K562 (cell line): Measurements from ENCODE around the gene AKAP13. TPM values are rescaled to one million over a fixed set of nuclear protein-coding genes. Genes with fewer than 3 reads are reported as not detected.

ENCODE experiments used
- ATAC-seq: fragments of 200-7000 bp; cut with Tn5 transposase; 3 replicates; pipeline ENCODE4 v1.9.1; 2020; ENCODE audit warnings: moderate library complexity
- BruUV-seq: library from RNA; stranded (reverse); fragments of 400-500 nt; replicated peaks from 2 replicates; lab custom pipeline; 2021; lab: Mats Ljungman, UMichigan
- CTCF ChIA-PET: fragments of 300-600 bp; formaldehyde crosslinking; extraction: SDS; loops from one replicate; lab custom pipeline; 2021; ENCODE audit warnings: low intra/inter-chr PET ratio; lab: Yijun Ruan, JAX
- POLR2A ChIA-PET: fragments of 300-600, 350-650 bp; sonication (Branson Sonifier 250); formaldehyde crosslinking; extraction: SDS; loops from one replicate; lab custom pipeline; 2021; ENCODE audit warnings: antibody characterized with exemption, inconsistent platforms; lab: Yijun Ruan, JAX
- DNase-seq, 4 experiments: peaks; one replicate each; pipeline versions ENCODE4 v3.0.0 to v3.0.0-alpha.2; 2011 to 2018; ENCODE audit warnings: low spot score in 3 of 4, mixed read lengths in 3 of 4; ENCODE audit errors: extremely low read depth in 1 of 4
- FAIRE-seq: peaks from 2 replicates; lab custom pipeline; 2011; peaks lifted over from hg19 to GRCh38; lab: Jason Lieb, UNC
- H2AFZ ChIP-seq: 2 replicates; pipeline ENCODE4 v1.6.0; 2011; ENCODE audit warnings: low read depth, low read length, control low read depth, inconsistent platforms
- H3K27ac ChIP-seq: fragments of 200-600 bp; 3 replicates; pipeline ENCODE4 v1.8.0; 2011; ENCODE audit warnings: low read depth, mild to moderate bottlenecking, control low read depth, inconsistent platforms, low read length, moderate library complexity, mixed read lengths; ENCODE audit errors: extremely low read depth
- H3K27me3 ChIP-seq, 2 experiments: fragments of 300-600 bp in 1 of 2; 2 replicates in 1 of 2; 3 replicates in 1 of 2; pipeline versions ENCODE4 v1.6.0 to v1.8.0; 2011; ENCODE audit warnings: inconsistent platforms in 2 of 2, low read length in 2 of 2, mild to moderate bottlenecking in 1 of 2, mixed read lengths in 1 of 2, moderate library complexity in 1 of 2; ENCODE audit not compliant: control insufficient read depth in 2 of 2, insufficient read depth in 2 of 2
- H3K36me3 ChIP-seq: fragments of 300-600 bp; 3 replicates; pipeline ENCODE4 v1.8.0; 2011; ENCODE audit warnings: mild to moderate bottlenecking, low read length, inconsistent platforms; ENCODE audit not compliant: control insufficient read depth, insufficient read depth
- H3K4me1 ChIP-seq, 2 experiments: fragments of 200-600 bp in 1 of 2; replicated peaks in 1 of 2; 2 replicates in 1 of 2; 3 replicates in 1 of 2; pipeline versions ENCODE4 v1.5.1 to v1.8.0; 2011; ENCODE audit warnings: inconsistent platforms in 2 of 2, low read length in 2 of 2, mild to moderate bottlenecking in 1 of 2, mixed read lengths in 1 of 2, moderate library complexity in 1 of 2; ENCODE audit not compliant: control insufficient read depth in 2 of 2, insufficient read depth in 2 of 2
- H3K4me2 ChIP-seq: 2 replicates; pipeline ENCODE4 v1.6.1; 2011; ENCODE audit warnings: low read length, control low read depth, inconsistent platforms, mixed read lengths; ENCODE audit not compliant: insufficient read depth
- H3K4me3 ChIP-seq: fragments of 200-600 bp; sonication (generic), shearing (Covaris generic); 2 replicates; pipeline ENCODE4 v1.5.1; 2016; ENCODE audit warnings: control low read depth, inconsistent platforms
- H3K79me2 ChIP-seq: fragments of 200-600 bp; 3 replicates; pipeline ENCODE4 v1.8.0; 2011; ENCODE audit warnings: low read length, inconsistent platforms; ENCODE audit not compliant: control insufficient read depth, insufficient read depth
- H3K9ac ChIP-seq, 2 experiments: 2 replicates each; pipeline versions ENCODE4 v1.6.0 to v1.6.1; 2011; ENCODE audit warnings: low read depth in 2 of 2, low read length in 2 of 2, control low read depth in 1 of 2, inconsistent platforms in 1 of 2, mild to moderate bottlenecking in 1 of 2, mixed read lengths in 1 of 2; ENCODE audit not compliant: insufficient read depth in 1 of 2
- H3K9me1 ChIP-seq: one replicate; pipeline ENCODE4 v1.6.0; 2011; ENCODE audit warnings: inconsistent platforms, mild to moderate bottlenecking, low read length, moderate library complexity; ENCODE audit not compliant: control insufficient read depth, insufficient read depth
- H3K9me3 ChIP-seq: replicated peaks from 2 replicates; pipeline ENCODE4 v1.5.1; 2011; ENCODE audit warnings: low read depth, low read length, inconsistent platforms; ENCODE audit not compliant: control insufficient read depth, insufficient read depth
- H4K20me1 ChIP-seq: replicated peaks from 2 replicates; pipeline ENCODE4 v1.6.1; 2011; ENCODE audit warnings: low read length, inconsistent platforms, mixed read lengths; ENCODE audit not compliant: control insufficient read depth, insufficient read depth
- CBFA2T3 ChIP-seq: fragments of 450-650 bp; IDR thresholded peaks from 2 replicates; pipeline ENCODE4 v1.6.1; 2017
- DIDO1 ChIP-seq: fragments of 450-650 bp; IDR thresholded peaks from 2 replicates; pipeline ENCODE4 v1.6.1; 2016; ENCODE audit warnings: low read depth, missing biosample characterization, missing genetic modification characterization
- ETV1 ChIP-seq: fragments of 450-650 bp; conservative IDR thresholded peaks from 2 replicates; pipeline ENCODE4 v1.6.1; 2016; ENCODE audit warnings: missing genetic modification characterization, control low read depth, low read depth, missing compliant biosample characterization
- FOSL1 ChIP-seq: fragments of 200-800 bp; sonication (Bioruptor generic); conservative IDR thresholded peaks from 2 replicates; pipeline ENCODE4 v1.6.1; 2016; ENCODE audit warnings: missing genetic modification characterization, missing compliant biosample characterization
- HDAC2 ChIP-seq: fragments of 450-650 bp; IDR thresholded peaks from 2 replicates; pipeline ENCODE4 v1.6.1; 2016; ENCODE audit warnings: mild to moderate bottlenecking
- MIER1 ChIP-seq: fragments of 450-650 bp; IDR thresholded peaks from 2 replicates; pipeline ENCODE4 v1.6.1; 2016; ENCODE audit warnings: antibody characterized with exemption, mild to moderate bottlenecking, low read depth
- NR4A1 ChIP-seq, 2 experiments: fragments of 250-450 bp in 1 of 2; fragments of 450-650 bp in 1 of 2; sonication (Bioruptor Pico) in 1 of 2; IDR thresholded peaks; 2 replicates each; pipeline versions ENCODE4 v1.4.0 to v1.6.1; 2016 to 2020; ENCODE audit warnings: mild to moderate bottlenecking in 2 of 2, missing compliant biosample characterization in 1 of 2, missing genetic modification characterization in 1 of 2, moderate library complexity in 1 of 2
- PTBP1 ChIP-seq: fragments of 200-400 bp; formaldehyde crosslinking; IDR thresholded peaks from 2 replicates; pipeline ENCODE4 v1.6.1; 2017; ENCODE audit warnings: low read depth, low read length
- PTRF ChIP-seq: fragments of 450-650 bp; IDR thresholded peaks from 2 replicates; pipeline ENCODE4 v1.6.1; 2016; ENCODE audit warnings: mild to moderate bottlenecking, missing genetic modification characterization, missing compliant biosample characterization
- RNF2 ChIP-seq: sonication (generic); IDR thresholded peaks from 2 replicates; pipeline ENCODE4 v1.6.1; 2016
- SIN3B ChIP-seq: fragments of 450-650 bp; IDR thresholded peaks from 2 replicates; pipeline ENCODE4 v1.6.1; 2017; ENCODE audit warnings: low read depth, mild to moderate bottlenecking, moderate library complexity
- SP2 ChIP-seq: IDR thresholded peaks from 2 replicates; pipeline ENCODE4 v1.6.1; 2011; ENCODE audit warnings: mild to moderate bottlenecking, low read depth, low read length, moderate library complexity; ENCODE audit not compliant: poor library complexity, severe bottlenecking; ENCODE audit errors: extremely low read depth
- ZFP36 ChIP-seq: fragments of 150-350 bp; IDR thresholded peaks from 2 replicates; pipeline ENCODE4 v1.6.1; 2018; ENCODE audit warnings: low read length, low read depth; ENCODE audit not compliant: partially characterized antibody
- ZNF263 ChIP-seq: sonication (generic); formaldehyde crosslinking; IDR thresholded peaks from 2 replicates; pipeline ENCODE4 v1.8.0; 2022; ENCODE audit warnings: mild to moderate bottlenecking, missing genetic modification reagents, borderline replicate concordance
- ZNF589 ChIP-seq: fragments of 200-800 bp; sonication (Bioruptor generic); IDR thresholded peaks from 2 replicates; pipeline ENCODE4 v1.6.1; 2016; ENCODE audit warnings: low read depth, missing genetic modification characterization, missing compliant biosample characterization
- ZNF717 ChIP-seq: fragments of 250-450 bp; sonication (Bioruptor Pico); IDR thresholded peaks from 2 replicates; pipeline ENCODE4 v1.5.0; 2021
- WGBS: fragments of 100-300 bp; shearing (Covaris generic); methylation state at CpG from one replicate; pipeline ENCODE4 v1.1.6; 2016; ENCODE audit warnings: low coverage, mixed read lengths; ENCODE audit not compliant: insufficient coverage; ENCODE audit errors: missing lambda C conversion rate; 5-methylcytosine and 5-hydroxymethylcytosine counted together
- in situ Hi-C: fragments of 300-500 bp; cut with MboI; formaldehyde crosslinking; loops from 4 replicates; pipeline ENCODE4 v1.15.0; 2018; ENCODE audit warnings: inconsistent platforms, mixed read lengths
- intact Hi-C: fragments of 100-400 bp; cut with micrococcal nuclease; formaldehyde crosslinking; loops from 2 replicates; pipeline ENCODE4 v1.14.2; 2022
- polyA plus RNA-seq, 8 experiments: library from polyadenylated mRNA; depleted of rRNA in 4 of 8; stranded (reverse) in 5 of 8; unstranded in 3 of 8; fragments of >200 nt; fragmentation: Nextera tagmentation in 2 of 8; fragmentation: Illumina TruSeq in 1 of 8; extraction: Ambion mirVana in 2 of 8; extraction: Trizol in 1 of 8; gene quantifications; 2 replicates each; pipeline versions ENCODE4 v1.2.1 to v1.2.3, GENCODE V29; 2011 to 2014; ENCODE audit warnings: inconsistent platforms in 1 of 8, missing spikeins in 1 of 8
- total RNA-seq, 7 experiments: library from RNA; depleted of rRNA in 6 of 7; stranded (reverse); fragments of >200 nt in 6 of 7; fragmentation: Illumina TruSeq in 2 of 7; extraction: Trizol in 2 of 7; gene quantifications; 2 replicates each; pipeline versions ENCODE4 v1.2.1 to v1.2.3, GENCODE V29; 2011 to 2021; ENCODE audit warnings: low replicate concordance in 1 of 7

AKAP13 gene
- total and polyA plus RNA-seq, 9 of the 15 experiments (the other 6 are each of a cell fraction or from before 2014, with no cell fraction given): 0.03 to 1.7 (median 0.42) TPM

DNA sequence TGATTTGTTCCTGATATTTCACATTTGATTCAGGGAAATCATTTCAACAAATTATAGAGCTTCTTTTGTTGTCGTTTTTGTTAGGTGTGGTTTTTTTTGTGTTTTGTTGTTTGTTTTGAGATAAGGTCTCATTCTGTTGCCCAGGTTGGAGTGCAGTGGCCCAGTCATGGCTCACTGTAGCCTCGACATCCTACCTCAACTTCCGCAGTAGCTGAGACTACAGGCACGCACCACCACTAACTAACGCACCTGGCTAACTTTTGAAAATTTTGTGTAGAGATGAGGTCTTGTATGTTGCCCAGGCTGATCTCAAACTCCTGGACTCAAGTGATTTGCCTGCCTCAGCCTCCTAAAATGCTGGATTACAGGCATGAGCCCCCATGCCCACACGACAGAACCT is 177.0 kb downstream of the AKAP13 start:
- POLR2A ChIA-PET: interaction anchor here (1.0 kb wide), 1 partner anchor 11 kb away, joined by 3 read pairs; no protein-coding TSS in a partner anchor
- no peak overlapping the region for H3K4me3 ChIP-seq
- in situ Hi-C loops: no loop called here
- BruUV-seq: no TSS peak
- no peak overlapping the region for H2AFZ ChIP-seq
- no peaks in the 10 kb centered on the region for H4K20me1 ChIP-seq
- H3K4me1 ChIP-seq: no peaks in the 10 kb centered on the region
- H3K27ac ChIP-seq: no peak overlapping the region
- TF ChIP-seq ZNF717 (CRISPR knock-in tag) (no peak), CBFA2T3 (no peak), SP2 (no peak), FOSL1 (tag) (no peak), MIER1 (no peak), ZNF589 (CRISPR knock-in tag) (no peak), ETV1 (tag) (no peak), SIN3B (no peak), NR4A1 (CRISPR knock-in tag; IDR thresholded peaks at IDR 0.05) (no peak), NR4A1 (tag; IDR thresholded peaks at IDR 0.05) (no peak), HDAC2 (no peak), DIDO1 (tag) (no peak), RNF2 (no peak), ZNF263 (CRISPR knock-in tag) (no peak), ZFP36 (no peak), PTRF (no peak), PTBP1 (no peak)
- TF ChIP-seq, all 486 proteins: peak for 0
- Histone ChIP-seq H3K4me2 (no peak overlapping the region), H3K79me2 (no peaks in the 10 kb centered on the region), H3K9ac (no peak overlapping the region), H3K36me3 (no peaks in the 10 kb centered on the region), H3K9me3 (no peaks in the 10 kb centered on the region), H3K9me1 (no peaks in the 10 kb centered on the region), H3K27me3 (peaks cover 0 to 4% of the 10 kb centered on the region in 2 experiments; a peak in 1 of 5 replicates)
- FAIRE-seq: no peak
- DNase-seq: no peak
- WGBS: under 1% methylated on average over 6 of the region's 6 CpGs
- CTCF ChIA-PET: no interaction called here
- ATAC-seq: no peak
- intact Hi-C loops: no loop called here
